ENCODE results near the gene L3MBTL3.
"Not testable (repeated sequence)": the region's sequence is repeated elsewhere in the genome, so short reads cannot be mapped to it uniquely, and the experiment has no call there.

Gene L3MBTL3

GRCh38 chr6:130134582-130134981 is 116.2 kb downstream of the L3MBTL3 start:
- in situ Hi-C loops (cut with HindIII; ENCODE audit: low sequenced_read_pairs) = no loop called here

GRCh38 chr6:130136798-130137197 is 118.4 kb downstream of the L3MBTL3 start:
- in situ Hi-C loops (cut with HindIII; ENCODE audit: low sequenced_read_pairs) = no loop called here

GRCh38 chr6:130138116-130138908 is 119.9 kb downstream of the L3MBTL3 start:
- in situ Hi-C loops (cut with HindIII; ENCODE audit: low sequenced_read_pairs) = no loop called here

GRCh38 chr6:130138909-130139242 is 120.5 kb downstream of the L3MBTL3 start:
- in situ Hi-C loops (cut with HindIII; ENCODE audit: low sequenced_read_pairs) = no loop called here

- in situ Hi-C loops (cut with HindIII; ENCODE audit: low sequenced_read_pairs) = no loop called here
Measured at GRCh38 chr6:130140084-130140483, 121.7 kb downstream of the L3MBTL3 start.

- in situ Hi-C loops (cut with HindIII; ENCODE audit: low sequenced_read_pairs) = no loop called here
Measured at GRCh38 chr6:130143709-130144108, 125.3 kb downstream of the L3MBTL3 start.

GRCh38 chr6:130147111-130147510 is 128.7 kb downstream of the L3MBTL3 start:
- in situ Hi-C loops (cut with HindIII; ENCODE audit: low sequenced_read_pairs) = no loop called here

GRCh38 chr6:130148181-130148580 is 129.8 kb downstream of the L3MBTL3 start:
- in situ Hi-C loops (cut with HindIII; ENCODE audit: low sequenced_read_pairs) = no loop called here

- in situ Hi-C loops (cut with HindIII; ENCODE audit: low sequenced_read_pairs) = not testable (repeated sequence)
Measured at GRCh38 chr6:130149016-130149415, 130.6 kb downstream of the L3MBTL3 start.

GRCh38 chr6:130150906-130151305 is 132.5 kb downstream of the L3MBTL3 start:
- in situ Hi-C loops (cut with HindIII; ENCODE audit: low sequenced_read_pairs) = no loop called here

GRCh38 chr6:130152908-130153510 is 134.6 kb downstream of the L3MBTL3 start:
- in situ Hi-C loops (cut with HindIII; ENCODE audit: low sequenced_read_pairs) = no loop called here

- in situ Hi-C loops (cut with HindIII; ENCODE audit: low sequenced_read_pairs) = no loop called here
Measured at GRCh38 chr6:130156908-130157307, 138.5 kb downstream of the L3MBTL3 start.

GRCh38 chr6:130158056-130158455 is 139.7 kb downstream of the L3MBTL3 start:
- in situ Hi-C loops (cut with HindIII; ENCODE audit: low sequenced_read_pairs) = no loop called here

- in situ Hi-C loops (cut with HindIII; ENCODE audit: low sequenced_read_pairs) = no loop called here
Measured at GRCh38 chr6:130158548-130158947, 140.2 kb downstream of the L3MBTL3 start.

- in situ Hi-C loops (cut with HindIII; ENCODE audit: low sequenced_read_pairs) = no loop called here
Measured at GRCh38 chr6:130159956-130160355, 141.6 kb downstream of the L3MBTL3 start.

- in situ Hi-C loops (cut with HindIII; ENCODE audit: low sequenced_read_pairs) = no loop called here
Measured at GRCh38 chr6:130161683-130162404, 143.5 kb downstream of the L3MBTL3 start.

- in situ Hi-C loops (cut with HindIII; ENCODE audit: low sequenced_read_pairs) = no loop called here
Measured at GRCh38 chr6:130162421-130162820, 144.0 kb downstream of the L3MBTL3 start.

- in situ Hi-C loops (cut with HindIII; ENCODE audit: low sequenced_read_pairs) = no loop called here
Measured at GRCh38 chr6:130163266-130163665, 144.9 kb downstream of the L3MBTL3 start.

- in situ Hi-C loops (cut with HindIII; ENCODE audit: low sequenced_read_pairs) = no loop called here
Measured at GRCh38 chr6:130164251-130164650, 145.9 kb downstream of the L3MBTL3 start.

- in situ Hi-C loops (cut with HindIII; ENCODE audit: low sequenced_read_pairs) = no loop called here
Measured at GRCh38 chr6:130167655-130168054, 149.3 kb downstream of the L3MBTL3 start.

- in situ Hi-C loops (cut with HindIII; ENCODE audit: low sequenced_read_pairs) = not testable (repeated sequence)
Measured at GRCh38 chr6:130170160-130170559, 151.8 kb downstream of the L3MBTL3 start.
